BJ (cell line): ENCODE data around the gene ZNF256. TPM values are rescaled to one million over a fixed set of nuclear protein-coding genes. Genes with fewer than 3 reads are reported as not detected.
A peak's percentile ranks its signal among the peaks of the same experiment; 100 is the strongest.

Experiments
- CTCF ChIA-PET: fragments of 350-600 bp; formaldehyde crosslinking; extraction: SDS; loops from one replicate; lab custom pipeline; 2021; ENCODE audit warnings: antibody characterized with exemption, inconsistent platforms; lab: Yijun Ruan, JAX
- POLR2A ChIA-PET: fragments of 300-600 bp; sonication (Branson Sonifier 250); formaldehyde crosslinking; extraction: SDS; loops from one replicate; lab custom pipeline; 2021; ENCODE audit warnings: antibody characterized with exemption; lab: Charles Lee
- DNase-seq: peaks from one replicate; pipeline ENCODE4 v3.0.0-alpha.2; 2011; ENCODE audit warnings: low read depth
- H3K27me3 ChIP-seq: 2 replicates; pipeline ENCODE4 v1.6.0; 2011; ENCODE audit warnings: low read length; ENCODE audit not compliant: control insufficient read depth, insufficient read depth
- H3K36me3 ChIP-seq: 2 replicates; pipeline ENCODE4 v1.5.1; 2011; ENCODE audit warnings: low read length; ENCODE audit not compliant: control insufficient read depth, insufficient read depth
- H3K4me3 ChIP-seq: 2 replicates; pipeline ENCODE4 v1.5.1; 2011; ENCODE audit warnings: low read depth, mild to moderate bottlenecking, control low read depth, low read length
- CTCF ChIP-seq: IDR thresholded peaks from 2 replicates; pipeline ENCODE4 v1.5.1; 2011; ENCODE audit warnings: low read depth, mild to moderate bottlenecking, control low read depth, inconsistent platforms, low read length, moderate library complexity; ENCODE audit not compliant: insufficient read depth
- polyA minus RNA-seq: library from RNA; depleted of rRNA, polyadenylated mRNA; stranded (reverse); fragments of >200 nt; gene quantifications from 2 replicates; pipeline ENCODE4 v1.2.3, GENCODE V29; 2011; rRNA and poly(A)+ RNA removed
- polyA plus RNA-seq: library from polyadenylated mRNA; depleted of rRNA; stranded (reverse); fragments of >200 nt; gene quantifications from 2 replicates; pipeline ENCODE4 v1.2.3, GENCODE V29; 2011; rRNA removed

ZNF256 gene
- polyA plus RNA-seq = 2.2 and 3.0 TPM in 2 replicates
- 3.6 and 3.7 TPM in 2 replicates for polyA minus RNA-seq

GRCh38 chr19:57947419-57948134 is at the start of gene ZNF256:
TSS of gene ZNF256 (minus strand) at chr19:57947706. CDS start at chr19:57947474, 232 bp downstream.
- POLR2A ChIA-PET = no interaction called here
- CTCF ChIA-PET = no interaction called here
- peak; percentile 66 for TF ChIP-seq CTCF

GRCh38 chr19:57992841-57993240 is 45.3 kb upstream of the ZNF256 start:
- TF ChIP-seq CTCF = no peak
- Histone ChIP-seq H3K27me3 (no peaks in the 10 kb centered on the region), H3K4me3 (no peak overlapping the region), H3K36me3 (peaks cover 24% of the 10 kb centered on the region)
- POLR2A ChIA-PET = no interaction called here
- DNase-seq = no peak
- CTCF ChIA-PET = no interaction called here

More at GRCh38 chr19:57947419-57948134, at the start of gene ZNF256:
- H3K36me3 ChIP-seq = peaks cover 7% of the 10 kb centered on the region
- DNase-seq = peak; percentile 70
- H3K4me3 ChIP-seq = peak within 1 kb of the TSS; percentile 78
- H3K27me3 ChIP-seq = no peaks in the 10 kb centered on the region

GRCh38 chr19:57978586-57979289 is 31.2 kb upstream of the ZNF256 start:
- no peak for TF ChIP-seq CTCF
- no peaks in the 10 kb centered on the region for H3K27me3 ChIP-seq
- no peak overlapping the region for H3K4me3 ChIP-seq
- POLR2A ChIA-PET = no interaction called here
- no peak for DNase-seq
- CTCF ChIA-PET = no interaction called here
- peaks cover 16% of the 10 kb centered on the region for H3K36me3 ChIP-seq

DNA sequence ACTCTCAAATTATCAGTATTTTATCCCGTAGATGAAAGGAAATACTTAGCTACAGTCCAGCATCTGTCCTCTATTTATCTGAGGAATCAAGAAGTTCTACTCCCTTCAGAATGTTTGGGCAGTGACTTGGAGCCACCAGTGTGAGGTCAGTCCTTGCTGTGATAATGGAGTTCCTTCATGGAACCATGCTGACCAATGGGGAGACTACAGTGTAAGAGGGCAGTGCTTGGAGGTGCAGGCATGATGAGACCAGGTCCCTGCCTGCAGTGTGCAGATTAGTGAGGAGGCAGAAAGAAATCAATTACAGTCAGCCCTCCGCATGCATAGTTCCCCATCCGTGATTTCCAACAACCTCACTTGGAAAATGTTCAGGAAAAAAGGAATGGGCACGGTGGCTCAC is 26.9 kb upstream of the ZNF256 start, which contains the start of gene C19orf18:
C19orf18 (minus strand) TSS at position 101 of the 400 bp plus-strand sequence. CDS start 102 bp downstream, outside the sequence.
- H3K27me3 ChIP-seq = no peaks in the 10 kb centered on the region
- no peak within 1 kb of the TSS for H3K4me3 ChIP-seq
- H3K36me3 ChIP-seq = peaks cover 1% of the 10 kb centered on the region; the same call in 1 of the 2 replicates
- DNase-seq = no peak
- ChIA-PET POLR2A (no interaction called here), CTCF (no interaction called here)
- TF ChIP-seq CTCF = no peak

DNA sequence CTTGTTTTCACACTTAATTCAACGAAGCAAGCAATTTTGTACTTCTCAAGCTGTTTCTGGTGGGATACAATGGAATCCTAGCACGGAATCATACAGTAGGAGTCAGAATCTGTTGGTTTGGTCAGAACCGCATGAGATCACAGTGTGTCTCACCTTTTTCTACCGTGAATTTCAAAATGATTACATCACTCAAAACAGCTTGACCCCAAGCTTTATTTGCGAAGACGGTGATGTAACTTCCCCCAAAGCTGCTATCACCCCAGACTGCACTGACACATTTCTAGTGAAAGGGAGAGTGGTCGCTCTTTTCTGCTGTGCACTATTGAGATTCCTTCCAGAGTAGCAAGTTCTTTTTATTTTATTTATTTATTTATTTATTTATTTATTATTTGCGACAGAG is 17.3 kb upstream of the ZNF256 start:
- TF ChIP-seq CTCF = no peak
- no peak for DNase-seq
- Histone ChIP-seq H3K36me3 (no peaks in the 10 kb centered on the region), H3K27me3 (no peaks in the 10 kb centered on the region), H3K4me3 (no peak overlapping the region)
- CTCF ChIA-PET = no interaction called here
- POLR2A ChIA-PET = no interaction called here
